Endothelial cell of umbilical vein (primary cell): ENCODE results near the gene GATAD1. TPM values are rescaled to one million over a fixed set of nuclear protein-coding genes. Genes with fewer than 3 reads are reported as not detected.

Source experiments
- BruUV-seq: library from RNA; stranded (reverse); fragments of 400-500 nt; replicated peaks from 2 replicates; lab custom pipeline; 2021; lab: Mats Ljungman, UMichigan
- CTCF ChIA-PET: fragments of 300-600, 350-600 bp; sonication (Branson Sonifier 250); formaldehyde crosslinking; loops from one replicate; lab custom pipeline; 2021; ENCODE audit warnings: antibody characterized with exemption, inconsistent platforms; lab: Charles Lee
- POLR2A ChIA-PET: fragments of 300-600, 350-600 bp; sonication (Branson Sonifier 250); formaldehyde crosslinking; loops from one replicate; lab custom pipeline; 2021; ENCODE audit warnings: antibody characterized with exemption, inconsistent platforms; lab: Charles Lee
- DNase-seq: peaks from one replicate; pipeline ENCODE4 v3.0.0-alpha.2; 2011; ENCODE audit warnings: low read depth, low spot score
- FAIRE-seq: peaks from 2 replicates; lab custom pipeline; 2011; peaks lifted over from hg19 to GRCh38; lab: Jason Lieb, UNC
- H2AFZ ChIP-seq: 2 replicates; pipeline ENCODE4 v1.6.0; 2012; ENCODE audit warnings: low read depth, low read length, control low read depth, inconsistent platforms
- H3K27ac ChIP-seq: 2 replicates; pipeline ENCODE4 v1.5.1; 2011; ENCODE audit warnings: low read depth, mild to moderate bottlenecking, control low read depth, low read length, moderate library complexity; ENCODE audit not compliant: insufficient read depth
- H3K27me3 ChIP-seq, 2 experiments: 2 replicates each; pipeline versions ENCODE4 v1.6.0 to v1.6.1; 2011; ENCODE audit warnings: low read length in 2 of 2, mixed read lengths in 1 of 2; ENCODE audit not compliant: control insufficient read depth in 2 of 2, insufficient read depth in 2 of 2
- H3K36me3 ChIP-seq, 2 experiments: 2 replicates in 1 of 2; 3 replicates in 1 of 2; pipeline ENCODE4 v1.5.1; 2011; ENCODE audit warnings: low read length in 2 of 2, mild to moderate bottlenecking in 1 of 2, moderate library complexity in 1 of 2; ENCODE audit not compliant: control insufficient read depth in 2 of 2, insufficient read depth in 2 of 2; ENCODE audit errors: extremely low read depth in 1 of 2
- H3K4me1 ChIP-seq: 3 replicates; pipeline ENCODE4 v1.5.1; 2011; ENCODE audit warnings: mild to moderate bottlenecking, low read length; ENCODE audit not compliant: control insufficient read depth, insufficient read depth; ENCODE audit errors: extremely low read depth
- H3K4me2 ChIP-seq: 2 replicates; pipeline ENCODE4 v1.6.1; 2011; ENCODE audit warnings: low read length, control low read depth, mixed read lengths; ENCODE audit not compliant: insufficient read depth
- H3K4me3 ChIP-seq, 3 experiments: fragments of 200-600 bp in 1 of 3; sonication (generic), shearing (Covaris generic) in 1 of 3; replicated peaks in 1 of 3; 2 replicates each; pipeline ENCODE4 v1.5.1; 2011 to 2016; ENCODE audit warnings: control low read depth in 3 of 3, low read length in 3 of 3, mild to moderate bottlenecking in 2 of 3, inconsistent platforms in 1 of 3, low read depth in 1 of 3, moderate library complexity in 1 of 3; ENCODE audit not compliant: insufficient read depth in 1 of 3
- H3K79me2 ChIP-seq: 2 replicates; pipeline ENCODE4 v1.6.0; 2012; ENCODE audit warnings: low read length, inconsistent platforms; ENCODE audit not compliant: control insufficient read depth, insufficient read depth
- H3K9ac ChIP-seq: replicated peaks from 2 replicates; pipeline ENCODE3; 2011; ENCODE audit warnings: low read length, control low read depth; ENCODE audit not compliant: insufficient read depth; ENCODE audit errors: extremely low read depth
- H3K9me1 ChIP-seq: replicated peaks from 3 replicates; pipeline ENCODE4 v1.6.0; 2011; ENCODE audit warnings: mild to moderate bottlenecking, low read length; ENCODE audit not compliant: control insufficient read depth, insufficient read depth; ENCODE audit errors: extremely low read depth
- H3K9me3 ChIP-seq: replicated peaks from 2 replicates; pipeline ENCODE4 v1.5.1; 2012; ENCODE audit warnings: low read length, inconsistent platforms; ENCODE audit not compliant: control insufficient read depth, insufficient read depth
- H4K20me1 ChIP-seq: replicated peaks from 2 replicates; pipeline ENCODE3; 2011; ENCODE audit warnings: mild to moderate bottlenecking, low read length; ENCODE audit not compliant: control insufficient read depth, insufficient read depth; ENCODE audit errors: extremely low read depth
- CTCF ChIP-seq, 2 donors: IDR thresholded peaks; 1 replicate in 1 of 2; 2 replicates in 1 of 2; pipeline ENCODE4 v1.5.1; 2011; ENCODE audit warnings: low read length in 2 of 2, mild to moderate bottlenecking in 2 of 2, moderate library complexity in 2 of 2, control low read depth in 1 of 2, inconsistent platforms in 1 of 2, low read depth in 1 of 2; ENCODE audit not compliant: insufficient read depth in 1 of 2; ENCODE audit errors: extremely low read depth in 1 of 2
- EZH2 ChIP-seq: IDR thresholded peaks from 2 replicates; pipeline ENCODE4 v1.6.1; 2012; ENCODE audit warnings: borderline replicate concordance, low read depth, mild to moderate bottlenecking, moderate library complexity, low read length, inconsistent platforms; ENCODE audit not compliant: severe bottlenecking
- FOS ChIP-seq: IDR thresholded peaks from 2 replicates; pipeline ENCODE4 v1.6.1; 2011; ENCODE audit warnings: mild to moderate bottlenecking, low read length, moderate library complexity, borderline replicate concordance; ENCODE audit not compliant: insufficient read depth
- GATA2 ChIP-seq: IDR thresholded peaks from 2 replicates; pipeline ENCODE4 v1.7.0; 2011; ENCODE audit warnings: low read depth, mild to moderate bottlenecking, moderate library complexity, mixed read lengths, low read length; ENCODE audit not compliant: insufficient read length, insufficient read depth
- JUN ChIP-seq: IDR thresholded peaks from 2 replicates; pipeline ENCODE4 v1.6.1; 2011; ENCODE audit warnings: borderline replicate concordance, low read depth; ENCODE audit not compliant: insufficient read length, insufficient read depth
- MYC ChIP-seq: IDR thresholded peaks from one replicate; pipeline ENCODE4 v1.6.1; 2011; ENCODE audit warnings: mild to moderate bottlenecking, low read depth, low read length
- POLR2A ChIP-seq: IDR thresholded peaks from 2 replicates; pipeline ENCODE4 v1.6.1; 2012; ENCODE audit warnings: low read depth, mild to moderate bottlenecking, control low read depth, low read length
- POLR2AphosphoS5 ChIP-seq: IDR thresholded peaks from 2 replicates; pipeline ENCODE4 v1.6.1; 2012; ENCODE audit warnings: low read depth, mild to moderate bottlenecking, control low read depth, low read length, moderate library complexity; ENCODE audit not compliant: insufficient read depth
- dilution Hi-C: fragments of 300-500 bp; cut with MboI; formaldehyde crosslinking; loops from one replicate; pipeline ENCODE4 v1.15.0; 2019; ENCODE audit warnings: low sequenced_read_pairs; ENCODE audit not compliant: extremely low pct_ligation_motif_present
- intact Hi-C: fragments of 100-400 bp; cut with micrococcal nuclease; formaldehyde crosslinking; loops from one replicate; pipeline ENCODE4 v1.10.0; 2022
- polyA plus RNA-seq, 4 experiments: library from polyadenylated mRNA; depleted of rRNA in 3 of 4; stranded (reverse) in 3 of 4; unstranded in 1 of 4; fragments of >200 nt; gene quantifications; 2 replicates each; pipeline versions ENCODE4 v1.2.1 to v1.2.3, GENCODE V29; 2011 to 2012; ENCODE audit warnings: missing spikeins in 1 of 4
- total RNA-seq: library from RNA; stranded (reverse); gene quantifications from 2 replicates; pipeline ENCODE4 v1.2.3, GENCODE V29; 2021
- TF ChIP-seq, protein P1 (sequence below): IDR thresholded peaks from 2 replicates; pipeline ENCODE4 v1.6.1; 2011; ENCODE audit not compliant: insufficient read depth, insufficient read length

GATAD1 gene
- total and polyA plus RNA-seq, 2 donors (not counting 3 experiments of a cell fraction or from before 2014, with no cell fraction given), result 13.7 to 28.9 TPM

- H3K9me1 ChIP-seq, result no peaks in the 10 kb centered on the region
- no peaks in the 10 kb centered on the region for H3K36me3 ChIP-seq
- BruUV-seq, result no TSS peak
- CTCF ChIA-PET, result interaction anchor here (1.4 kb wide), 1 partner anchor 12 kb away, joined by 4 read pairs; the partner anchor contains the start of gene GATAD1
- POLR2A ChIA-PET, result no interaction called here
- no peak overlapping the region for H3K27ac ChIP-seq
- H3K4me2 ChIP-seq, result no peak overlapping the region
- H3K9me3 ChIP-seq, result no peaks in the 10 kb centered on the region
- no peak overlapping the region for H3K4me3 ChIP-seq
- H3K79me2 ChIP-seq, result no peaks in the 10 kb centered on the region
- no peaks in the 10 kb centered on the region for H4K20me1 ChIP-seq
- dilution Hi-C loops (no loop called here), intact Hi-C loops (no loop called here)
- H3K9ac ChIP-seq, result no peak overlapping the region
- no peak for TF ChIP-seq JUN
- TF ChIP-seq FOS, result no peak
- TF ChIP-seq POLR2A, result no peak
- no peak for TF ChIP-seq POLR2AphosphoS5
- TF ChIP-seq, protein P1, sequence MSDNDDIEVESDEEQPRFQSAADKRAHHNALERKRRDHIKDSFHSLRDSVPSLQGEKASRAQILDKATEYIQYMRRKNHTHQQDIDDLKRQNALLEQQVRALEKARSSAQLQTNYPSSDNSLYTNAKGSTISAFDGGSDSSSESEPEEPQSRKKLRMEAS, result no peak
- no peak for TF ChIP-seq MYC
- no peak for TF ChIP-seq EZH2
- no peak for TF ChIP-seq GATA2
- no peak for TF ChIP-seq CTCF (IDR thresholded peaks at IDR 0.05; ENCODE audit: extremely low read depth in 1 of 2, insufficient read depth in 1 of 2, low read depth in 1 of 2, low read length in 2 of 2)
- FAIRE-seq (no peak), DNase-seq (no peak)
- H3K27me3 ChIP-seq, result peaks cover 3 to 8% of the 10 kb centered on the region in 2 experiments
- H2AFZ ChIP-seq, result no peak overlapping the region
- no peaks in the 10 kb centered on the region for H3K4me1 ChIP-seq
Measured at GRCh38 chr7:92435542-92435941, 11.7 kb upstream of the GATAD1 start.
